Fibroblast of lung (primary cell): ENCODE measurements around the gene NLRP1. TPM values are rescaled to one million over a fixed set of nuclear protein-coding genes. Genes with fewer than 3 reads are reported as not detected.
A peak's percentile ranks its signal among the peaks of the same experiment; 100 is the strongest.
"Not testable (repeated sequence)": the region's sequence is repeated elsewhere in the genome, so short reads cannot be mapped to it uniquely, and the experiment has no call there.

Experiments
- DNase-seq, 2 donors: peaks; one replicate each; pipeline versions ENCODE4 v3.0.0 to v3.0.0-alpha.2; 2010; ENCODE audit warnings: low read depth in 2 of 2
- H2AFZ ChIP-seq: 2 replicates; pipeline ENCODE4 v1.5.1; 2012; ENCODE audit warnings: low read length, control low read depth, inconsistent platforms
- H3K27ac ChIP-seq: 2 replicates; pipeline ENCODE4 v1.5.1; 2011; ENCODE audit warnings: low read length, control low read depth; ENCODE audit not compliant: insufficient read depth
- H3K27me3 ChIP-seq: 2 replicates; pipeline ENCODE4 v1.5.1; 2011; ENCODE audit warnings: mild to moderate bottlenecking, low read length; ENCODE audit not compliant: control insufficient read depth, insufficient read depth
- H3K36me3 ChIP-seq: 2 replicates; pipeline ENCODE4 v1.5.1; 2011; ENCODE audit warnings: low read length; ENCODE audit not compliant: control insufficient read depth, insufficient read depth
- H3K4me1 ChIP-seq: 2 replicates; pipeline ENCODE4 v1.5.1; 2011; ENCODE audit warnings: low read length; ENCODE audit not compliant: control insufficient read depth, insufficient read depth; ENCODE audit errors: extremely low read depth
- H3K4me2 ChIP-seq: 2 replicates; pipeline ENCODE4 v1.5.1; 2011; ENCODE audit warnings: low read length, control low read depth; ENCODE audit not compliant: insufficient read depth; ENCODE audit errors: extremely low read depth
- H3K4me3 ChIP-seq, 4 experiments: fragments of 200-600 bp in 1 of 4; sonication (generic) in 1 of 4; replicated peaks in 1 of 4; 2 replicates each; pipeline ENCODE4 v1.5.1; 2011 to 2016; ENCODE audit warnings: low read length in 4 of 4, low read depth in 3 of 4, mild to moderate bottlenecking in 3 of 4, control low read depth in 2 of 4, inconsistent platforms in 1 of 4, mixed read lengths in 1 of 4; ENCODE audit not compliant: insufficient read depth in 1 of 4; ENCODE audit errors: control extremely low read depth in 1 of 4
- H3K79me2 ChIP-seq: 2 replicates; pipeline ENCODE4 v1.5.1; 2012; ENCODE audit warnings: mild to moderate bottlenecking, low read length, inconsistent platforms; ENCODE audit not compliant: control insufficient read depth, insufficient read depth
- H3K9ac ChIP-seq: 2 replicates; pipeline ENCODE4 v1.5.1; 2011; ENCODE audit warnings: mild to moderate bottlenecking, low read length, control low read depth; ENCODE audit not compliant: insufficient read depth
- H3K9me3 ChIP-seq: 2 replicates; pipeline ENCODE4 v1.5.1; 2012; ENCODE audit warnings: low read depth, low read length; ENCODE audit not compliant: control insufficient read depth, insufficient read depth
- H4K20me1 ChIP-seq: 2 replicates; pipeline ENCODE4 v1.5.1; 2011; ENCODE audit warnings: low read length; ENCODE audit not compliant: control insufficient read depth, insufficient read depth; ENCODE audit errors: extremely low read depth
- EZH2 ChIP-seq: IDR thresholded peaks from 2 replicates; pipeline ENCODE4 v1.5.1; 2012; ENCODE audit warnings: low read length, control low read depth, mild to moderate bottlenecking; ENCODE audit errors: missing control alignments
- polyA plus RNA-seq, 2 donors: library from polyadenylated mRNA; depleted of rRNA in 1 of 2; stranded (reverse) in 1 of 2; unstranded in 1 of 2; fragments of >200 nt; gene quantifications; 2 replicates each; pipeline ENCODE4 v1.2.1, GENCODE V29; 2011 to 2012; ENCODE audit warnings: missing spikeins in 1 of 2
- total RNA-seq: library from RNA; depleted of rRNA; stranded (reverse); fragments of >200 nt; gene quantifications from 2 replicates; pipeline ENCODE4 v1.2.1, GENCODE V29; 2014
- TF ChIP-seq, protein P1 (sequence below), 2 donors: IDR thresholded peaks in 1 of 2; conservative IDR thresholded peaks in 1 of 2; 1 replicate in 1 of 2; 2 replicates in 1 of 2; pipeline ENCODE4 v1.5.1; 2011 to 2012; ENCODE audit warnings: low read length in 2 of 2, control low read depth in 1 of 2, inconsistent platforms in 1 of 2, low read depth in 1 of 2, mild to moderate bottlenecking in 1 of 2

NLRP1 gene
- total and polyA plus RNA-seq, 2 donors (not counting 1 experiment from before 2014, with no cell fraction given) = 22.1 to 23.1 TPM

DNA sequence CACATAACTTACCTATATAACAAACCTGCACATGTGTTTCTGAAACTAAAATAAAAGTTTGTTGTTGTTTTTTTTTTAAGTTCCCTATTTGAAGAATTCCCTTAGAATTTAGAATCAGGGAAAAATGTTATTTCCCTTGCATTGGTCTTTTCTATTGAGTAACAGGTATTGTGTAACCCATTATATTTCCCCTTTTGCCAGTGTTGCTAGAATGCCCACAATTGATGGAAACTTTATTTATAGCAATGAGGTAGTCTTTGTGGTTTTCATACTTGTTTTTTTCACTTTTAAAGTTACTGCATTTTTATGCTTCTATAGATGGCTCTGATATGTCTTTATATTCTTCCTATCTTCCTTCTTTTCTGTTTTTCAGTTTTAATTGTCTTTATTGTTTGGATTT, 3.9 kb downstream of the NLRP1 start:
- DNase-seq = peak; percentile 36 to 46
- Histone ChIP-seq H3K36me3 (peaks cover 4% of the 10 kb centered on the region), H3K4me3 (no peak overlapping the region), H3K79me2 (peaks cover 6% of the 10 kb centered on the region), H2AFZ (no peak overlapping the region), H3K27ac (no peak overlapping the region), H3K4me2 (no peak overlapping the region), H3K9me3 (no peaks in the 10 kb centered on the region), H3K9ac (no peak overlapping the region), H4K20me1 (no peaks in the 10 kb centered on the region), H3K27me3 (no peaks in the 10 kb centered on the region), H3K4me1 (peaks cover 10% of the 10 kb centered on the region)
- TF ChIP-seq EZH2 = no peak
- TF ChIP-seq, protein P1, sequence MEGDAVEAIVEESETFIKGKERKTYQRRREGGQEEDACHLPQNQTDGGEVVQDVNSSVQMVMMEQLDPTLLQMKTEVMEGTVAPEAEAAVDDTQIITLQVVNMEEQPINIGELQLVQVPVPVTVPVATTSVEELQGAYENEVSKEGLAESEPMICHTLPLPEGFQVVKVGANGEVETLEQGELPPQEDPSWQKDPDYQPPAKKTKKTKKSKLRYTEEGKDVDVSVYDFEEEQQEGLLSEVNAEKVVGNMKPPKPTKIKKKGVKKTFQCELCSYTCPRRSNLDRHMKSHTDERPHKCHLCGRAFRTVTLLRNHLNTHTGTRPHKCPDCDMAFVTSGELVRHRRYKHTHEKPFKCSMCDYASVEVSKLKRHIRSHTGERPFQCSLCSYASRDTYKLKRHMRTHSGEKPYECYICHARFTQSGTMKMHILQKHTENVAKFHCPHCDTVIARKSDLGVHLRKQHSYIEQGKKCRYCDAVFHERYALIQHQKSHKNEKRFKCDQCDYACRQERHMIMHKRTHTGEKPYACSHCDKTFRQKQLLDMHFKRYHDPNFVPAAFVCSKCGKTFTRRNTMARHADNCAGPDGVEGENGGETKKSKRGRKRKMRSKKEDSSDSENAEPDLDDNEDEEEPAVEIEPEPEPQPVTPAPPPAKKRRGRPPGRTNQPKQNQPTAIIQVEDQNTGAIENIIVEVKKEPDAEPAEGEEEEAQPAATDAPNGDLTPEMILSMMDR (conservative IDR thresholded peaks at IDR 0.05 in 1 of 2, IDR thresholded peaks at IDR 0.05 in 1 of 2; ENCODE audit: low read depth in 1 of 2, low read length in 2 of 2) = no peak

GRCh38 chr17:5578768-5579167, 5.5 kb downstream of the NLRP1 start:
- H3K9ac ChIP-seq, H3K4me1 ChIP-seq, H2AFZ ChIP-seq, H3K27me3 ChIP-seq, H3K79me2 ChIP-seq, H3K9me3 ChIP-seq, H3K36me3 ChIP-seq, H3K4me2 ChIP-seq, DNase-seq, H4K20me1 ChIP-seq, H3K4me3 ChIP-seq, H3K27ac ChIP-seq: not testable (repeated sequence)

GRCh38 chr17:5573017-5573416, 11.3 kb downstream of the NLRP1 start:
- not testable (repeated sequence) for H3K4me3 ChIP-seq

DNA sequence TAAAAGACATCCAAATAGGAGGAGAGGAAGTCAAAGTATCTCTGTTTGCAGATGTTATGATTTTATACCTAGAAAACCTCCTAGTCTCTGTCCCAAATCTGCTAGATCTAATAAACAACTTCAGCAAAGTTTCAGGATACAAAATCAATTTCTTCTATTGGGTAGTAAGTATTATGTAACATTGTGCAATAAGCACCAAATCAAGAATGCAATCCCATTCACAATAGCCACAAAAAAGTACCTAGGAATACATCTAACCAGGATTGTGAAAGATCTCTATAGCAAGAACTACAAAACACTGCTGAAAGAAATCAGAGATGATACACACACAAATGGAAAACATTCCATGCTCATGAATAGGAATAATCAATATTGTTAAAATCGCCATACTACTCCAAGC, 13.0 kb downstream of the NLRP1 start:
- Histone ChIP-seq H3K4me1 (no peaks in the 10 kb centered on the region), H3K27me3 (no peaks in the 10 kb centered on the region), H4K20me1 (no peaks in the 10 kb centered on the region), H3K9me3 (no peaks in the 10 kb centered on the region), H3K9ac (no peak overlapping the region), H3K79me2 (no peaks in the 10 kb centered on the region), H3K27ac (no peak overlapping the region), H3K4me2 (no peak overlapping the region), H3K4me3 (no peak overlapping the region), H2AFZ (no peak overlapping the region), H3K36me3 (no peaks in the 10 kb centered on the region)
- no peak for TF ChIP-seq EZH2
- TF ChIP-seq, protein P1 (conservative IDR thresholded peaks at IDR 0.05 in 1 of 2, IDR thresholded peaks at IDR 0.05 in 1 of 2; ENCODE audit: low read depth in 1 of 2, low read length in 2 of 2) = no peak
- DNase-seq = no peak

More at GRCh38 chr17:5573017-5573416, 11.3 kb downstream of the NLRP1 start:
- not testable (repeated sequence) for H2AFZ ChIP-seq, H3K27me3 ChIP-seq, H3K4me1 ChIP-seq, DNase-seq, H3K27ac ChIP-seq, H3K36me3 ChIP-seq, H4K20me1 ChIP-seq, H3K4me2 ChIP-seq, H3K79me2 ChIP-seq, H3K9me3 ChIP-seq, H3K9ac ChIP-seq
